IPS-NIHi7 (cell line): ENCODE data around the gene AGBL1.

Experiments
- DNase-seq: peaks from one replicate; pipeline ENCODE4 v3.0.0; 2012; ENCODE audit warnings: mixed read lengths; ENCODE audit errors: extremely low spot score

Gene AGBL1

DNA sequence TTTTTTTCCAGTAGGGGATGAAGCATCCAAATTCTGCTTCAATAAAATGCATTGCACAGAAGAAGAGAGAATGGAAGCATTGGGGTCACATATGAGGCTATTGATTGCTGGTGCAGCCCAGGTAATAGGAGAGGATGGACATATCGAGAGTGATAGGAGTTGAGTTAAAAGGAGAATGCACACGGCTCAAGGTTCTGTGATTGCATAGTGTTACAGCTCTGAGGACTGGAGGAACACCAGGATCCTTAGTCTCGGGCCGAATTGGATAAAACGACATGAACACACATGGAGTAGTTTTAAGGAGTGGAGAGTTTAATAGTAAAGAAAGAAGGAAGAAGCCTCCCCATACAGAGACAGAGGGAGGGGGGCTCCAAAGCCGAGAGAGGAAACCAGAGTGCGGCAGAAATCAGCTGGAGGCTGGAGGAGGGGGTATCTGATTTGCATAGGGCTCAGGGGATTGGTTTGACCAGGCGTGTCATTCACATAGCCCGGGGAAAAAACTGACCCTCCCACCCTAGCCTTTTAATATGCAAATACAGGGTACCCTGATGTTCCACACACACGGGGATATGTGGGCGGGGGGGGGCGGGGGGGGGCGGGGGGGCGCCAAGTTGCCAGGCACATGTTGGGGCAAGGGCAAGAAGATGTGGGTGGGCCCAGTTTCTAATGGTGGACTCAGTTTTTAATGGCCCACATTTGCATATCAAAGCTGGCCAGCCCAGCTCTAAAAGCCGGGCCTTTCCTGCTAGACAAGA, 156.9 kb downstream of the AGBL1 start:
- DNase-seq = peak; percentile 54

DNA sequence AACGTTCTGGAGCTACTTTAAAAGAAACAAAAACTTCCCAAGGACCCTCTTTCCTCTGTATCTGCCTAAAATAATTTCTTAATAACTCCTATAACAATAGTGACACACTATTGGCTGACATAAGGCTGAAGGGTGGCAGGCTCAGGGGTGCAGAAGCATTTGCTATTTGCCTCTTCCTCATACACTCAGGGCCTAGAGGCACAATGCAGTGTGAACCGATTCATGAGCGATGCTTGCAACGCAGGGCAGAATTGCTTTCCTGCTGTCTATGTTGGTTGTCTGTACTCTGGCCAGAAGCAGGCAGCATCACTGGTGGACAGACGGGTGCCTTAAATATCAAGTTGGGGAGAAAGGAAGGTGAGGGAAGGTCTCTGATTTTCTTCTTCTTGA, 157.4 kb downstream of the AGBL1 start:
- peak; percentile 30 for DNase-seq

DNA sequence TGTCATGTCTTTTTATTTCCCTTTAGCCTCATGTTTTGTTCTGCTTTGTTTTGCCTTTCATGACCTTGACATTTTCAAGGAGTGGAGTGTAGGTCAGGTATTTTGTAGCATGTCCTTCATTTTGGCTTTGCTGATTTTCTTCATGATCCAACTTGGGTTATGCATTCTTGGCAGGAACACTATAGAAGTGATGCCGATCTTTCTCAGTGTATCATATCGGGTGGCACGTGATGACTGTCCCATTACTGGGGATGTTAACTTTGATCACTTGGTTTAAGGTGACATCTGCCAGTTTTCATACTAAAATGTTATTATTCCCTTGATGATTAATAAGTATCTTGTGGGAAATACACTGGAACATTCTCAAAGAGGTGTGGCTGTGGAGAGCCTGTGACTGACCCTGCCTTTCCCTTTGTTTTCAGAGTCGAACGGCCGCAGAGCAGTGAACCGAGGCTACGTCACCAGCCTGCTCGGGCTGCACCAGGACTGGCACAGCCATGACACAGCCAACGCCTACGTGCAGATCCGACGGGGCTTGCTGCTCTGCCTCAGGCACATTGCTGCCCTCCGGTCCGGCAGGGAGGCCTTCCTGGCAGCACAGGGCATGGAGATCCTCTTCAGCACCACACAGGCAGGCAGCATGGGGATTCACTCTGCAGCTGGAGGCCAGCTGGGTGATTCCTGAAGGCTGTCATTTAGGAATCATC, 167.7 kb downstream of the AGBL1 start:
- no peak for DNase-seq

GRCh38 chr15:86255247-86255646, 175.6 kb downstream of the AGBL1 start:
- no peak for DNase-seq

DNA sequence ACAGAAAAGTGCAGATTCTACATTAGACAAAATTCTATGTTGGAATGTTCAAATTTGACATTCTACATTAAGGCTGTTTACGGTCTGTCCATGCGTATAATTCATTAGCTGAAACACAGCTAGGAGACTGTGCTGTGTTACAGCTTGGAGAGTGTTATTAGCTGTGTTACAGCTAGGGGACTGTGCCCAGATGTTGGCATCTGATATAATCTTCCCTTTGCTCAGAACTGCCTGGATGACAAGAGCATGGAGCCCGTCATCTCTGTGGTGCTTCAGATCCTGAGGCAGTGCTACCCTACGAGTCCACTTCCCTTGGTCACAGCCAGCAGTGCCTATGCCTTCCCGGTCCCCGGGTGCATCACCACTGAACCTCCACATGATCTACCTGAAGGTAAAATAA, 177.0 kb downstream of the AGBL1 start:
- no peak for DNase-seq

DNA sequence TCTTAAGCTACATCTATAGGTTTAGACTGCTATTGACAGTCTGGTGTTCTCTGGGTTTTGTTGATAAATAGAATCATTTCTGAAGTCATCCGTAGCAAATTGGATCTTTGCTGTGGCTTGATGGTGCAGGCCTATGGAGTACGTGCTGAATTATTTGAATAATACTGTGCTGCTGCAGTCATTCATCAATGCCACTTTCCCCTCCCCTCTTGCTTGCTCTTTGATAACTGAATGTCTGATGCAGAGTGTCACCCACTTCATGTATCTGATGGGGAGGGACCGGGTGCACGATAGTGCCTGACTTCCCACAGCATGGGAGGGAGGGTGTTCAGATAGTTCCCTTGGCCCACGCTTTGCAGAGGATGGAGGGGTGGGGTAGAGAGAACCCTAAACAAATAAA, 179.9 kb downstream of the AGBL1 start:
- DNase-seq = no peak

GRCh38 chr15:86263230-86263629, 183.6 kb downstream of the AGBL1 start:
- no peak for DNase-seq

- no peak for DNase-seq
Measured at GRCh38 chr15:86266896-86267484, 187.3 kb downstream of the AGBL1 start.

DNA sequence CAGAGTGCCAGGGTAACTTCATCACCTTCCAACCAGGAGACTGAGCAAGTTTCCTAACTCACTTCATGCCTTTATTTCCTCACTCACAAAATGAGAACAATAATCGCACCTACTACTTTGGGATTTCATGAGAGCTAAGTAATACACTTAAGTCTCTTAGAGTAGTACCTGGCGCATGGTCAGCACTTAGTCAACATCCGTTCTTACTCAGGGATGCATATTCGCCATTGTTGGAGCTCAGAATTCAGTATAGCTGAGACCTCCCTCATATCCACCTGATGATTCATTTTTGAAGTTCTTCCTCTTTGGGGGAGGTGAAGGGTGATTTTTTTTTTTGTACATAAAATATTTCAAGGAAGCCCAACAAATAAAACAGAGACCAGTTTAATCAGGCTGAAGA, 188.2 kb downstream of the AGBL1 start:
- DNase-seq = no peak

DNA sequence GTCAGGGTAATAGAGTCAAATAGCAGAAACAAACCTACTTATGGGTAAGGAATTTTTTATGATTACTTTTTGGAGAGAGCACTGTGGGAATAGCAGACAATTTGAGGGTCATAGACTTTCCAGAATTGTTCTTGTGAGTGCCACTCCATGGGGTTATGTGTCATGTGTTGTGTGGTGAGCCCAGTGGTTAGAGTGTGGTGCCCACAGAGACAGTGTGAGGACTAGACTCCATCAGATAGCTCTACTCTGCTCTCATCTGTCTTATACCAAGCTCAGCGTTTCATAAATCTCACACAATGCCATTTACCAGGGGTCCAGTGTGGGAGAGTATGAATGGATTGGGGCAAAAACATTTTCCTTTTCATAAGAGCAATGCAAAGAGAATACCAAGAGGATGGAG, 188.9 kb downstream of the AGBL1 start:
- DNase-seq = no peak

DNA sequence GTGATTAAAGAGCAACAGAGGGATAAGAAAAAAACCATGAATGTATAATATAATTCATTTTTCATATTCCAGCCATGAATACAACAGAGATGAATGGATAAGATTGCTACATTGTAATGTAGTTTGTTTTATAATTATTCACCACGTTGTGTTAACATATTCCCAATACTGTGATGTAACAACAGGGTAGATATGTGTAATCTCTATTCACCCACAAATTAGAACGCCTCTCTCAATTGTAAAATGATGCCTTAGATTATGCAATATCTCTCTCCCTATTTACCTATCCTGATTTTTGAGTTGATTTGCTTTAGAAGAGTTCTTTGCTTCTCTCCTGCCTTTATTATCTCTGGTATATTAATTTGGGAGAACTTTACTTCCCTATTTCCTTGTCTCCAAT, 193.6 kb downstream of the AGBL1 start:
- DNase-seq = no peak

DNA sequence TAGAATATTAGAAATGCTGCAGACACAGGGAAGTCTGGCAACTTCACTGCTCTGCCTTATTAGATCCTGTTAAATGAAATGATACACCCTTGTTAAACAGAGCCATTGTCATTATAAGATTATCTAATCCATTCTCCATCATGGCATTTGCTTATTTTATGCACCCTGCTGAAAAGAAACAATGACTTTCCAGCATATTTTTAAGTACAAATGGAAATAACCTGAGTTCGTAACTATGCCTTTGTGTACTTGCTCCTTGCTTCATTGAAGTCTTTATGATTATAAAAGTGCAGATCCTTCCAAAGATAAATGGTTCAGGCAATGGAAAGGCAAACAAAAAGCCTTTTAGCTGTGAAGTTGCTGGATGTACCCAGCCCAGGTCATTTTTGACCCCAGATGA, 195.7 kb downstream of the AGBL1 start:
- no peak for DNase-seq

DNA sequence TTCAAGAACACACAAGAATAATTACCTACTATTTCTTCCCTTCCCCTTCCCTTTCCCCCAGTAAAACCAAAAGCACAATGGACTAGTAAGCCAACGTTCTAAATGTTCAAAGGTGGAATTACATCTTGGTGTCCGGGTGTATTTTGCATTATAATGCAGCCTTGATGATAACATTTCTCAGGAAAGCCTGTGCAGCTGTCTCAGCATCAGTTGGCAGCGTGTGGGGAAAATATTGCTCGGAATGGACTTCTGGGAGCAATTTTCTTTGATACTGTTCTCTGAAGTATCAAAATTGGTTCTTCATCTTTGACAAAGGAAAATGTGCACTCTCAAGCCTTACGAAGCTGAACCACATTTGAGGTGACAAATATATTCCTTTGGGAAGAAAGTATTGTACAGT, 198.9 kb downstream of the AGBL1 start:
- no peak for DNase-seq

GRCh38 chr15:86284635-86285034, 205.0 kb downstream of the AGBL1 start:
- DNase-seq = peak; percentile 20

DNA sequence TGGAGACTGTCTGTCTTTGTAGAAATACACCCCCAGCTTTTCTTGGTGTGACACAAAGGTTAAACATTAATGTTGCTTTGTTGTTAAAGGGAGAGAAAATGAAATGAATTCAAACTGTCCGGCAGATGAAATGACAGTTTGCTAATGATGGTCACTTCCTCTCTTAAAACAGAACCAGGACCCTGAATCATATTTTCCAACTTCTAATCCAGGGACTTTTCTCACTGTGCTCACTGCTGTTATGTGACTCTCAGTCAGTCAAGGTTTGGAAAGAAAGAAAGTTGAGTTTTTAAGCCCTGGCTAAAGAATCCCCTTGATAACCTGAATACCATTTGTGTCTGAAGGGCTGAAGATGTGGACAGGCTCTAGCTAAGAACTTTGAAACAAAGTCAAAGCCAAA, 215.8 kb downstream of the AGBL1 start:
- no peak for DNase-seq

- DNase-seq = no peak
Measured at GRCh38 chr15:86296769-86297168, 217.1 kb downstream of the AGBL1 start.

GRCh38 chr15:86300390-86301125, 220.9 kb downstream of the AGBL1 start:
- no peak for DNase-seq

DNA sequence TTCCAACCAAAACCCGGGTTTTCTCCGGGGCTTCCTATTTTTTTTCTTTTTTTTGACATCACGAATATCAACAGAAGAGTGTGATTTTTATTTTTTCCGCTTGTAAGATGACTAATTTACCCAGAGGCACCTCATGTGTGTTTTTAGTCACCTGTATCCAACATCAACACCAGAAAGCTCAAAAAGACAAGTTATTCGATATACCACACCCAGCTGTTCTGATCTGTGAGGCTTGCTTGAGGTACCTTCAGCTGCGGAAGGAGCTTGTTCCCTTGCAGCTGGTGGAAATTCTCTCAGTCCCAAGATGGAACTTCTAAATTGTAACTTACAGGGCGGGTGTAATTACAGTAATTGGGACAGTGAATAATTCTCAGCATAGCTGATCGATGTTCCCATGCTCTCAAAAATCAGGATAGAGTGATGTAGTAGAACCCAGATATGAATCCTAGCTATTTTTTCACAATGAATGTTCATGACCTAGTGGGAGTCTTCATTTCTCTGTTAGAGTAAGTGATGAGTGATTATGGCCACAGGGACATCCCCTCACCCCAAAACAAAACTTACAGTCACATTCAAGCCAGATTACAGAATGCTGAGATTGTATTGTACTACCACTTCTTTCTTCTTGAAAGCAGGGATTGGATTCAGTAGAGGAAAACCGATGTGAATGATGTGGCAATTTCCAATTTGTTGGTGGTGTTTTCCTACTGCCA, 232.1 kb downstream of the AGBL1 start:
- DNase-seq = no peak

DNA sequence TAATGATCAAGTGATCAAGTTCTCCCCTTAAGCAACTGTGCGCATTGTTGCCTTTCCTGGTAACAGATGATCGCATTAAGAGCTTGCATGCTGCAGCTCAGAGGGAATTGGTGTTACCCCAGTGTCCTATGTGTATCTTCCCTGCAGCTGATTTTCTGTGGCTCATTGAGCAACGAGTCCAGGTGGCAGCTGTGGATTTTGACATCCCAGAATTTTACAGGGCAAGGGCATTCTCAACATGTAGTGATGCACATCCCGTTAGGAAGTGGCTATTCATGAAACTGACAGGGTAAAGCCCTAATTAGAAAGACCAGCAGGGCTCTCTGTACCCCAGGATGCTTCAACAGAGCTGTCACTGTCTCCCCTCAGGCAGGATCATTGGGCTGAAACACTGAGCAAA, 232.8 kb downstream of the AGBL1 start:
- no peak for DNase-seq

DNA sequence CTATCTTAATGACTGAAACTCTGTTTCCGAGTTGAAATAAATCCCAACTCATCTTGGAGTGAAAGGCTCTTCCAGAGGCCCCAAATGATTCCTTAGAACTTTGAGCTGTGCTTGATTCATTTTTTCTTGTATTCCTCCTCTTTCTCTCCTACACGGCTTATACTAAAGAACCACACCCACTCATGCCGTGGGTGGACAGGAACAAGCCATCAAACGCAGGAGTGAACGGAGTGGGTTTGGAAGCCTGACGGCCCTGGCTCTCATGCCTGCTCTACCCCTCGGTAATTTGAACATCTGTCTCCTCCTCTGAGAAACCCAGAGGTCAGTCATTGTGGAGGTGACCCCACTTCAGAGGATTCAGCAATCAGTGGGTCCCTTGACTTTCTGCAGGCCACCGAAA, 236.5 kb downstream of the AGBL1 start:
- DNase-seq = no peak

DNA sequence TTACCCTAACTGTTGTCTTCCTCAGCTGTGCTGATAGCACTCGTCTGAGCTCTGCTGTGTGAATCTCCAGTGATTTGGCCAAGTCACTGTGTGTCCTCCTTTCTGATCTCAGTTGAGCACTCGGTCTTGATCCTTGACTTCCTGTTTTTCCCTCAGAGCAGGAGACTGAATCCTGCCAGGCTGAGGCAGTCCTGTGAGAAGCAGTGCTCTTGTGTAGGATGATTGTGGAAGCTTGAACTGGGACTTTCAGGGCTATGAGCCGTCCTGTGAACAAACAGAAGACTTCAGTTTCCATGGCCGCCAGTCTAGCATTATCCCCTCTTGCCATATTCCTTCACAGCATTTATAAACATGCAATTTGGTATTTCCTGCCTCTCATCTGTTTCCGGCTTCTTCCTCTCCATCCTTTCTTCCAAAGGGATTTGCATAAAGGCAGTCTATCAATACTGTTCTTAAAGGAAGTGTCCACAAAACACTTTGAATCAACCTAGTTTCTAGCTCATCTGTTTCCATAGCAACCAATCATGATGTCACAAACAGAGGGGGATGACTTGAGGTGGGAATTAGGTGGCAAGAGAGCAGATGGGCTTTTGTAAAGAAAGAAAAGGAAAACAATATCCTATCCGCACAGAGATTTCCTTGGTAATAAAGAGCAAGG, 237.2 kb downstream of the AGBL1 start:
- DNase-seq = no peak
